GM12891 (cell line): ENCODE results near the gene CCDC188.
A peak's percentile ranks its signal among the peaks of the same experiment; 100 is the strongest.

Experiments used
- DNase-seq: peaks from one replicate; pipeline ENCODE4 v3.0.0; 2011; ENCODE audit warnings: low spot score; ENCODE audit not compliant: insufficient read length
- FAIRE-seq: peaks from 2 replicates; lab custom pipeline; 2011; peaks lifted over from hg19 to GRCh38; lab: Jason Lieb, UNC
- PAX5 ChIP-seq: IDR thresholded peaks from 2 replicates; pipeline ENCODE4 v1.6.1; 2011; ENCODE audit warnings: low read length, moderate library complexity, mild to moderate bottlenecking; ENCODE audit not compliant: insufficient read depth, severe bottlenecking
- POLR2A ChIP-seq: IDR thresholded peaks from 2 replicates; pipeline ENCODE4 v1.6.1; 2011; ENCODE audit warnings: low read depth, low read length, control low read depth
- POLR2AphosphoS5 ChIP-seq: IDR thresholded peaks from 2 replicates; pipeline ENCODE4 v1.6.1; 2011; ENCODE audit warnings: low read depth, low read length, control low read depth
- POU2F2 ChIP-seq: IDR thresholded peaks from 2 replicates; pipeline ENCODE4 v1.6.1; 2011; ENCODE audit warnings: low read depth, mild to moderate bottlenecking, control low read depth, low read length, moderate library complexity
- SPI1 ChIP-seq: IDR thresholded peaks from 2 replicates; pipeline ENCODE4 v1.6.1; 2011; ENCODE audit warnings: low read depth, low read length, control low read depth
- TAF1 ChIP-seq: IDR thresholded peaks from 2 replicates; pipeline ENCODE4 v1.6.1; 2011; ENCODE audit warnings: low read depth, low read length, control low read depth

CCDC188 gene

DNA sequence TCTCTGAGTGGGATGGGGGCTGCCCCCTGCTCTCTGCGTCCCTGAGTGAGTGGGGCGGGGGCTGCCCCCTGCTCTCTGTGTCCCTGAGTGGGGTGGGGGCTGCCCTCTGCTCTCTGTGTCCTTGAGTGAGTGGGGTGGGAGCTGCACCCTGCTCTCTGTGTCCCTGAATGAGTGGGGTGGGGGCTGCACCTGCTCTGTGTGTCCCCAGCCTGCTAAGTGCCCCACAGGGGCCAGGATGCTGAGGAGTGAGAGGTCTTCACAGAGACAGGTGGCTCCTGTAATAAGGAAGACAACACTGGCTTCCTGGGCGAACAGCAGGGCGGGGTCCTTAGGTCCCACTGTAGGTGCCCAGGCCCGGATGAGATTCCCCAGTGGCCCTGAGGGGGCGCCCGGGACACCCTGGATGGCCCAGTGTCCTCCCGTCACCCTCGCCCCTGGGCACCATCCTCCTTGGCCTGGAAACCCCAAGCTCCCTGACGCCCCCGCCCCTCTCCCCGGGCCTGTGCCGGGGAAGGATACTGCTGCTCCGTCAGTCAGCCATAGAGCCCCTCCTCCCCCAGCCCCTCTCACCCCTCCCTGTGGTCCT is 3.8 kb upstream of the CCDC188 start:
- no peak for DNase-seq
- TF ChIP-seq POU2F2 (no peak), POLR2A (no peak), PAX5 (no peak), SPI1 (no peak), POLR2AphosphoS5 (no peak)

GRCh38 chr22:20153945-20154344 is 3.1 kb upstream of the CCDC188 start:
- DNase-seq (no peak), FAIRE-seq (no peak)
- no peak for TF ChIP-seq POU2F2
- TF ChIP-seq SPI1, result no peak
- no peak for TF ChIP-seq TAF1
- no peak for TF ChIP-seq PAX5
- TF ChIP-seq POLR2AphosphoS5, result no peak
- no peak for TF ChIP-seq POLR2A

More for the DNA sequence above, 3.8 kb upstream of the CCDC188 start:
- FAIRE-seq, result no peak

- TF ChIP-seq SPI1, result no peak
- no peak for TF ChIP-seq POU2F2
- TF ChIP-seq PAX5, result no peak
- no peak for FAIRE-seq
Measured at GRCh38 chr22:20152464-20152890, 1.6 kb upstream of the CCDC188 start.

DNA sequence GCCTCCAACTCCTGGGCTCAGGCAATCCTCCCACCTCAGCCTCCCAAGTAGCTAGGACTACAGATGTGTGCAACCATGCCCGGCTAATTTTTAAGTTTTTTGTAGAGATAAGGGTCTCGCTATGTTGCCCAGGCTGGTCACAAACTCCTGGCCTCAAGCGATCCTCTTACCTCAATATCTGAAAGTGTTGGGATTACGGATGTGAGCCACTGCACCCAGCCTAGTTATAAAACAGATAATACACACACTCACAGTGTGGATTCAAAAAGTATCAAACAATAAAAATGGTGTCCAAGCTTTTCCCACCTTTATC is 377 bp upstream of the CCDC188 start:
- DNase-seq (no peak), FAIRE-seq (no peak)
- TF ChIP-seq POU2F2 (no peak), POLR2A (no peak), PAX5 (no peak), TAF1 (no peak)

More at GRCh38 chr22:20152464-20152890, 1.6 kb upstream of the CCDC188 start:
- DNase-seq, result no peak

DNA sequence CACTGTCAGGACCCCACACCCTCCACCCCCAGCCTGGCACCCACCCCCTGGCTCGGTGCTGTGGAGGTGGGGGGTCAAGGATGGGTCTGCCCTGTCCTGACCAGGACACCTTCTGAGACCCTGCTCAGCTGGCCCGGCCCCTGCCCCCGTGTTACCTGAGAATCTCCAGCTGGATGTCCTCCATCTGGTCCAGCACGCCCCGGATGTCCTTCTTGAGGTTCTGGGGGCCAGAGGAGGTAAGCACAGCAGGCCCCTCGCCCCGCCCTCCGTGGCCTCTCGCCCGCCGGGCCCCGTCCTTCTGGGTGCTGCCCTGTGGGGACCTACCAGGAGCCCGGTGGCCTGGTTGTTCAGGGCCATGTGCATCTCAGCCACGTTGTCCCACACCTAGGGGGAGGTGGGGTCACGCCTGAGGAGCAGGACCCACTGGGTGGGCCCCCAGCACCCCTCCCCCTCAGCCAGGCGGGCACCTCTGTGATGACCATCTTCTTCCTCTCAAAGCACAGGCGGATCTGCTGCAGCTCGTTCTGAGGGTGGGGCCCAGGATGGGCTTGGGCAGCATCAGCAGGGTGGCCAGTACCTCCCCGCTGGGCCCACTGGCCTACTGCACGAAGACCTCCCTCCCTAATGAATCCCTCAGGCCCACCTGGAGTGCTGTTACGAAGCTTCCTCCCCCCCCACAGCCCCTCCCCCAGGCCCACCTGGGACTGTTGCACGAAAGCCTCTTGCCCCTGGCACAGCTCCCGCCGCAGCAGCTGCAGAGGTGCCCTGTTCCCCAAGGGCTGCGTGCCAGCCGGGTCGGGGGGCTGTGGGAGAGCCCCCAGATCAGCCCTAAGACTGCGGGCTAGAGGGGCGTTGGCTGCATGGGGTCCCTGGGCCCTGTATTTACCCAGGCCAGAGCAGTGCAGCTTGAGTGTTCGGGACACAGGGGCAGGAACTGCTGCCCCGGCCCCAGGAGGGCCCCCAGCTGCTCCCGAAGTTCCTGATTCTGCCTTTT is 1.3 kb downstream of the CCDC188 start:
- FAIRE-seq (no peak), DNase-seq (no peak)
- TF ChIP-seq POLR2A (no peak), POU2F2 (no peak), POLR2AphosphoS5 (no peak), SPI1 (no peak), TAF1 (no peak), PAX5 (no peak)

DNA sequence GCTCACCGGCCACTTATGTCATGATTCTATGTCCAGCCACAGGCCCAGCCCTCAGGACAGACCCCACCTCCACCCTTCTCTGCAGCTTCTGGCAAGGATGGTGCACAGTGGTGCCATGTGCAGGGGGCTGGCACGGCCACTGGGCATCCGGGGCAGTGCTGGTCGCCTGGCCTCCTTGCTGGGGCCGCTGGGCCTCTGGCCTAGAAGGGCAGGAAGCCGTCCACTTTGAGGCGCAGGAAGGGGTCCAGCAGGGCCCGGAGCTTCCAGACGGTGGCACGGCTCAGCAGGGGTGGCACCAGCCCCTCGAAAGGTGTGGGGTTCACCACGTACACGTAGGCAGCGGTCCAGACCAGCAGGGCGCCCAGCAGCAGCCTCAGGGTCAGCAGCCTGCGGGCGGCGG is 2.4 kb downstream of the CCDC188 start:
- TF ChIP-seq POLR2AphosphoS5, result no peak
- TF ChIP-seq POU2F2, result no peak
- no peak for TF ChIP-seq PAX5
- TF ChIP-seq TAF1, result no peak
- no peak for TF ChIP-seq SPI1
- no peak for TF ChIP-seq POLR2A
- DNase-seq (no peak), FAIRE-seq (no peak)

- TF ChIP-seq POLR2A, result no peak
- no peak for TF ChIP-seq PAX5
- peak; percentile 28; the same call in 1 of the 2 replicates for TF ChIP-seq SPI1
- TF ChIP-seq TAF1, result no peak
- TF ChIP-seq POU2F2, result no peak
- FAIRE-seq (peak; percentile 41), DNase-seq (no peak)
Measured at GRCh38 chr22:20147237-20147988, 3.4 kb downstream of the CCDC188 start.

DNA sequence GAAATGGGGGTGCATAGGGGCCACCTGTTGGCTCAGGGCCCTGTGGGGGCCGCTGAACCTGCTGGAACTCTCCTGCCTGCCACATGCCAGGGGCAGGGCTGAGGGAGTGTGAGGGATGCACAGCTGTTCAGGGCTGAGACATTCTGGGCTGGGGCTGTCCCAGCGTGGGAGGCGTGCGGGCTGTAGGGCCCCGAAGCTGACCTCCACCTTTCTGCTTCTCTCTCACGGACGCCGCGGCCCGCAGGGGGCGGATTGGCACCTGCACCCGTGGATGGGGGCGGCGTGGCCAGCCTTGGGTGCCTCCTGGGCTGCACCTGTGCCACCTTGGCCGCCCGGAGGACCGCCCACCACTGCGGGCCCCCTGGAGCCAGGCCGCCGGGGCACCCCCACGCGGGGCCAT is 4.1 kb downstream of the CCDC188 start:
- peak; percentile 90 for FAIRE-seq
- peak; percentile 63 for DNase-seq
- TF ChIP-seq POU2F2 (no peak), TAF1 (no peak), POLR2AphosphoS5 (no peak), SPI1 (no peak), POLR2A (no peak), PAX5 (no peak)

DNA sequence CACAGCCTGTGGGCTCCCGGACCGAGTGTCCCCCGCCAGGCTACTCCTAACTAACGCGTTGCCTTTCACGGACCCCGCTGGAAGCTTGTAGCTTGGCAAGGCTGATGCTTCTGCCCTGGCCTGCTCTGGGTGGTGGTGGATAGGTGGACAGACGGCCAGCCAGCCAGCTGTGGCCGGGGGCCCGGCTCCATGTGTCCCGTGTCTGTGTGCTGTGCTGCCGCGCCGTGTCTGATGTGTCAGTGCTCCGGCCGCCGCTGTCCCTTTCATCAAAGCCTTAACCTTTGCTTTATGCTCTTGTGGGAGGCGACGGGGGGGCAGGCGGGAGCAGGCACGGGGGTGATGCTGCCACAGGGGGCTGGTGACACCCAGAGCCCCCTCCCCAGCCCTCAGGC is 5.0 kb downstream of the CCDC188 start:
- FAIRE-seq (no peak), DNase-seq (no peak)
- TF ChIP-seq POLR2A (no peak), SPI1 (no peak), POU2F2 (no peak), PAX5 (no peak), TAF1 (no peak), POLR2AphosphoS5 (no peak)
